Upper lobe of left lung (tissue), 6 donors: ENCODE measurements around the gene WEE1. TPM values are rescaled to one million over a fixed set of nuclear protein-coding genes. Genes with fewer than 3 reads are reported as not detected.
A peak's percentile ranks its signal among the peaks of the same experiment; 100 is the strongest.
"Not testable (repeated sequence)": the region's sequence is repeated elsewhere in the genome, so short reads cannot be mapped to it uniquely, and the experiment has no call there.

Source experiments
- ATAC-seq, 2 donors: fragments of 200-7000 bp; cut with Tn5 transposase; one replicate each; pipeline ENCODE4 v1.9.1; 2022; ENCODE audit warnings: mild to moderate bottlenecking in 2 of 2, moderate library complexity in 2 of 2; ENCODE audit not compliant: low FRiP score in 2 of 2
- DNase-seq, 2 donors: peaks; one replicate each; pipeline ENCODE4 v3.0.0-alpha.2; 2019 to 2020
- H3K27ac ChIP-seq, 4 donors: fragments of 200-600 bp; sonication (generic); one replicate each; pipeline ENCODE4 v1.5.1; 2016 to 2019
- H3K27me3 ChIP-seq, 4 donors: fragments of 200-600 bp; sonication (generic); one replicate each; pipeline ENCODE4 v1.5.1; 2017 to 2019
- H3K36me3 ChIP-seq, 4 donors: fragments of 200-600 bp; sonication (generic); one replicate each; pipeline ENCODE4 v1.5.1; 2016 to 2019
- H3K4me1 ChIP-seq, 4 donors: fragments of 200-600 bp; sonication (generic); one replicate each; pipeline ENCODE4 v1.5.1; 2018 to 2019
- H3K4me3 ChIP-seq, 4 donors: fragments of 200-600 bp; sonication (generic); one replicate each; pipeline ENCODE4 v1.5.1; 2017 to 2019; ENCODE audit warnings: mild to moderate bottlenecking in 2 of 4, moderate library complexity in 1 of 4
- H3K9me3 ChIP-seq, 4 donors: fragments of 200-600 bp; sonication (generic); one replicate each; pipeline ENCODE4 v1.5.1; 2018 to 2019
- CTCF ChIP-seq, 6 experiments: fragments of 450-650 bp in 4 of 6; fragments of 200-600 bp in 2 of 6; sonication (generic) in 2 of 6; IDR thresholded peaks; one replicate each; pipeline ENCODE4 v1.5.1; 2016 to 2019; ENCODE audit warnings: antibody characterized with exemption in 6 of 6
- EP300 ChIP-seq, 4 donors: sonication (generic); formaldehyde crosslinking; IDR thresholded peaks; one replicate each; pipeline ENCODE4 v1.5.1; 2017; ENCODE audit warnings: antibody characterized with exemption in 4 of 4, control low read depth in 2 of 4
- POLR2A ChIP-seq, 4 donors: fragments of 450-650 bp; IDR thresholded peaks; one replicate each; pipeline ENCODE4 v1.5.1; 2016 to 2017; ENCODE audit warnings: antibody characterized with exemption in 4 of 4, mild to moderate bottlenecking in 2 of 4
- POLR2AphosphoS5 ChIP-seq, 2 donors: sonication (generic); formaldehyde crosslinking; IDR thresholded peaks; one replicate each; pipeline ENCODE4 v1.5.1; 2017; ENCODE audit warnings: antibody characterized with exemption in 2 of 2
- WGBS, 2 donors: methylation state at CpG; one replicate each; pipeline ENCODE4 v1.1.5; 2017 to 2018; 5-methylcytosine and 5-hydroxymethylcytosine counted together
- total RNA-seq, 6 donors: library from RNA; depleted of rRNA in 4 of 6; stranded (reverse); fragments of >200 nt in 4 of 6; gene quantifications; one replicate each; pipeline versions ENCODE4 v1.1.0 to v1.2.1, GENCODE V29; 2016 to 2021
- donor health status: DM: no; HTN: no; CAD: no; lungs with moderate emphysema.
- donor health status: DM: no; HTN: yes; CAD: no; lungs with severe emphysema.

The WEE1 gene
- total RNA-seq, 6 donors from 2014 or later = 9.2 to 47.1 (median 13.4) TPM

- Histone ChIP-seq H3K4me3 (no peak overlapping the region), H3K9me3 (no peaks in the 10 kb centered on the region), H3K4me1 (peaks cover 14 to 28% (median 25%) of the 10 kb centered on the region in 4 donors), H3K36me3 (no peaks in the 10 kb centered on the region), H3K27me3 (no peaks in the 10 kb centered on the region), H3K27ac (no peak overlapping the region)
- WGBS, 2 donors = 54 to 59% methylated on average over 2 of the region's 2 CpGs
- ATAC-seq = no peak
- TF ChIP-seq CTCF (IDR thresholded peaks at IDR 0.05) (no peak), POLR2A (IDR thresholded peaks at IDR 0.05) (no peak), EP300 (IDR thresholded peaks at IDR 0.05) (no peak), POLR2AphosphoS5 (IDR thresholded peaks at IDR 0.05) (no peak)
- no peak for DNase-seq
These were observed 42.7 kb downstream of the WEE1 start for GRCh38 chr11:9616042-9616675.

- no peak overlapping the region for H3K27ac ChIP-seq
- ATAC-seq (no peak), DNase-seq (no peak)
- TF ChIP-seq POLR2AphosphoS5 (IDR thresholded peaks at IDR 0.05) (no peak), EP300 (IDR thresholded peaks at IDR 0.05) (no peak), POLR2A (IDR thresholded peaks at IDR 0.05) (no peak)
- no peaks in the 10 kb centered on the region for H3K27me3 ChIP-seq
- WGBS, 2 donors = 89 to 90% methylated on average over 4 of the region's 4 CpGs
- no peaks in the 10 kb centered on the region for H3K9me3 ChIP-seq
- H3K36me3 ChIP-seq = no peaks in the 10 kb centered on the region
- H3K4me1 ChIP-seq = peaks cover 14 to 28% (median 25%) of the 10 kb centered on the region in 4 donors
- H3K4me3 ChIP-seq = no peak overlapping the region
These were observed 43.4 kb downstream of the WEE1 start for GRCh38 chr11:9616858-9617257.

GRCh38 chr11:9617940-9618339, 44.5 kb downstream of the WEE1 start:
- WGBS, 2 donors = 82 to 91% methylated on average over 5 of the region's 5 CpGs
- DNase-seq (no peak), ATAC-seq (peak in 1 of 2 donors; percentile 38)
- Histone ChIP-seq H3K27me3 (no peaks in the 10 kb centered on the region), H3K4me1 (peaks cover 9 to 21% (median 19%) of the 10 kb centered on the region in 4 donors), H3K4me3 (no peak overlapping the region), H3K27ac (no peak overlapping the region), H3K9me3 (no peaks in the 10 kb centered on the region), H3K36me3 (no peaks in the 10 kb centered on the region)
- TF ChIP-seq CTCF (IDR thresholded peaks at IDR 0.05) (no peak), POLR2A (IDR thresholded peaks at IDR 0.05) (no peak), EP300 (IDR thresholded peaks at IDR 0.05) (no peak), POLR2AphosphoS5 (IDR thresholded peaks at IDR 0.05) (no peak)

- Histone ChIP-seq H3K9me3 (no peaks in the 10 kb centered on the region), H3K27me3 (no peaks in the 10 kb centered on the region), H3K36me3 (no peaks in the 10 kb centered on the region), H3K27ac (no peak overlapping the region), H3K4me1 (peaks cover 8 to 13% (median 10%) of the 10 kb centered on the region in 4 donors), H3K4me3 (no peak overlapping the region)
- no peak for ATAC-seq
- no peak for TF ChIP-seq POLR2A (IDR thresholded peaks at IDR 0.05)
- no peak for TF ChIP-seq EP300 (IDR thresholded peaks at IDR 0.05)
- no peak for TF ChIP-seq POLR2AphosphoS5 (IDR thresholded peaks at IDR 0.05)
- TF ChIP-seq CTCF (IDR thresholded peaks at IDR 0.05) = no peak
- DNase-seq = no peak
- 94 to 100% methylated on average over 1 of the region's 1 CpG for WGBS, 2 donors
These were observed 45.5 kb downstream of the WEE1 start for GRCh38 chr11:9619004-9619403.

- H3K36me3 ChIP-seq = no peaks in the 10 kb centered on the region
- no peak overlapping the region for H3K4me3 ChIP-seq
- peaks cover 1 to 3% (median 3%) of the 10 kb centered on the region in 4 donors for H3K4me1 ChIP-seq
- no peak for ATAC-seq
- TF ChIP-seq CTCF (IDR thresholded peaks at IDR 0.05) (no peak), EP300 (IDR thresholded peaks at IDR 0.05) (no peak), POLR2AphosphoS5 (IDR thresholded peaks at IDR 0.05) (no peak), POLR2A (IDR thresholded peaks at IDR 0.05) (no peak)
- DNase-seq = no peak
- H3K27me3 ChIP-seq = no peaks in the 10 kb centered on the region
- H3K9me3 ChIP-seq = no peaks in the 10 kb centered on the region
- H3K27ac ChIP-seq = no peak overlapping the region
These were observed 46.5 kb downstream of the WEE1 start for GRCh38 chr11:9619971-9620370.

GRCh38 chr11:9622353-9622752, 48.9 kb downstream of the WEE1 start:
- H3K36me3 ChIP-seq, H3K4me3 ChIP-seq, ATAC-seq, H3K9me3 ChIP-seq, DNase-seq, H3K27me3 ChIP-seq, H3K27ac ChIP-seq: not testable (repeated sequence)
- WGBS, 2 donors = 83 to 90% methylated on average over 7 of the region's 7 CpGs
- peaks cover 0 to 13% (median 3%) of the 10 kb centered on the region in 4 donors for H3K4me1 ChIP-seq

GRCh38 chr11:9623053-9623452, 49.6 kb downstream of the WEE1 start:
- peaks cover 0 to 13% (median 3%) of the 10 kb centered on the region in 4 donors for H3K4me1 ChIP-seq
- H3K4me3 ChIP-seq, ATAC-seq, H3K36me3 ChIP-seq, H3K27me3 ChIP-seq, H3K9me3 ChIP-seq, H3K27ac ChIP-seq: not testable (repeated sequence)
- DNase-seq = peak in 1 of 2 donors; percentile 61
- 89 to 96% methylated on average over 17 to 23 of the region's 23 CpGs for WGBS, 2 donors
